GM12891 (cell line): Measurements from ENCODE around the gene TELO2. TPM values are rescaled to one million over a fixed set of nuclear protein-coding genes. Genes with fewer than 3 reads are reported as not detected.

Experiments used
- DNase-seq: peaks from one replicate; pipeline ENCODE4 v3.0.0; 2011; ENCODE audit warnings: low spot score; ENCODE audit not compliant: insufficient read length
- FAIRE-seq: peaks from 2 replicates; lab custom pipeline; 2011; peaks lifted over from hg19 to GRCh38; lab: Jason Lieb, UNC
- PAX5 ChIP-seq: IDR thresholded peaks from 2 replicates; pipeline ENCODE4 v1.6.1; 2011; ENCODE audit warnings: low read length, moderate library complexity, mild to moderate bottlenecking; ENCODE audit not compliant: insufficient read depth, severe bottlenecking
- POLR2A ChIP-seq: IDR thresholded peaks from 2 replicates; pipeline ENCODE4 v1.6.1; 2011; ENCODE audit warnings: low read depth, low read length, control low read depth
- POLR2AphosphoS5 ChIP-seq: IDR thresholded peaks from 2 replicates; pipeline ENCODE4 v1.6.1; 2011; ENCODE audit warnings: low read depth, low read length, control low read depth
- POU2F2 ChIP-seq: IDR thresholded peaks from 2 replicates; pipeline ENCODE4 v1.6.1; 2011; ENCODE audit warnings: low read depth, mild to moderate bottlenecking, control low read depth, low read length, moderate library complexity
- SPI1 ChIP-seq: IDR thresholded peaks from 2 replicates; pipeline ENCODE4 v1.6.1; 2011; ENCODE audit warnings: low read depth, low read length, control low read depth
- TAF1 ChIP-seq: IDR thresholded peaks from 2 replicates; pipeline ENCODE4 v1.6.1; 2011; ENCODE audit warnings: low read depth, low read length, control low read depth
- polyA plus RNA-seq: library from polyadenylated mRNA; unstranded; fragments of >200 nt; gene quantifications from one replicate; pipeline ENCODE4 v1.2.1, GENCODE V29; 2012; ENCODE audit warnings: low read depth, missing spikeins, inconsistent platforms; ENCODE audit not compliant: missing spikeins

Gene TELO2
- 22.3 TPM for polyA plus RNA-seq

DNA sequence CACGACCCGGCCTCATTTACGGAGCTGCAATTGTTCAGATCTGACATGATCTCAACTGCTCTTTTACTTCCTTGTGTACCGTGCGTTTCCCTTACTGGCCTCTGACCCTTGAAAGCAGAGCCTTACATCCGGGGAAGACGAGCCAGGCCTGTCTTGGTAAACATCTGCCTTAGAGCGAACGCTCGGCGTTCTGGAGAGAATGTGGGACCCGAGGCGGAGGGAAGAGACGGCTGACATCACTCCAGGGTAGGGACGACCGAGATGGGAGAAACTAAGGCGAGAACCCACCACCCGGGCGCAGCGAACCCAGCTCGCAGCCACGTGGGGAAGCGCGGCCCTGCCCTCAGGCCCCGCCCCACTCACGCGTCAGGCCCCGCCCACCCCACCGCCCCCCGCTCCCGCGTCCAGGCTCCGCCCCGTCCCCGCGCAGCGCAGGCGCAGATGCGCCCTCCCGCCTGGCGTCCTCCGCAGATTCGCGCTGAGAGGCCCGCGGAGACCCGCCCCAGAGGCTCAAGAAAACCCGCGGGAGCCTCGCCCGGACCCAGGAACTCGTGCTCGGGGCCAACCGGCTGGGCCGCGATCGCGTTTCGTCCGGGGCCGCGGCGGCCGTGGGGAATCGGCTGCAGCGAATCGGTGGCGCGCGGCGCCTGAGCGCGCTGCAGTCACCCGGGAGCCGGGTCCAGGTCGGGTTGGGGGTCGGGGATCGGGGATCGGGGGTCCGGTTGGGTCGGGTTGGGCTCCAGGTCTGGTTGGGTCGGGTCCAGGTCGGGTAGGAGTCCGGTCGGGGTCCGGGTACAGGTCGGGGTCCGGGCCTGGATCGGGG is at the start of gene TELO2:
TELO2 (plus strand) TSS at position 438 of the 823 bp plus-strand sequence. CDS start 922 bp downstream, outside the sequence.
- FAIRE-seq (peak; percentile 97), DNase-seq (peak; percentile 97)
- TF ChIP-seq TAF1: peak; percentile 52; the same call in 1 of the 2 replicates
- TF ChIP-seq PAX5: no peak
- TF ChIP-seq POLR2A: peak; percentile 62
- no peak for TF ChIP-seq POU2F2
- no peak for TF ChIP-seq SPI1
- peak; percentile 26; the same call in 1 of the 2 replicates for TF ChIP-seq POLR2AphosphoS5

DNA sequence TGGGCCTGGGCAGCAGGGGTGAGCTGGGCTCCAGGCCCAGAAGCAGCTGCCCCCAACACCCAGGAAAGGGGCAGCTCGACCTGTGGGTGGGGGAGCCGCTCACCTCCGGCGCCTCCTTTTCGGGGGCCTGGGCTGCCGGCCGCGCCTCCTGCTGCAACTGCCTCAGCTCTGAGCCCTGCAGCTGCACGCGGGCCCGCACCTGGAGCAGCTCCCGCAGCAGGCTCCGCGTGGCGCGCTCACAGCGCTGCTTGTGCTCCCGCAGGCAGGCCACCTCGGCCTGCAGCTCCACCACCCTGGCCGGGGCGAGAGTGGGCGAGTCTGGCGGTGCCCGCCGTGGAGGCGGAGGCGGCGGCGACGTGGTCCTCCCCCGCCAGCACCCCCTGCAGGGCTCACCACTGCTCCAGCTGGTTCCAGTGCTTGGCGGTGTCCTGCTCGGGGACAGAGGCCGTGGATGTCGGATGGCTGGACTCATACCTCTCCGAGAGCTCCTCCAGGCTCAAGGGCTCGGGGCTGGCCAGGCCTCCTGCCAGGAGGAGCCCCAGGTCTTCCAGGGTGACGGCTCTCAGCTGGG is 49.7 kb upstream of the TELO2 start:
- no peak for FAIRE-seq
- TF ChIP-seq SPI1 (no peak), PAX5 (no peak), TAF1 (no peak), POLR2A (no peak), POU2F2 (no peak), POLR2AphosphoS5 (no peak)
- DNase-seq: no peak

DNA sequence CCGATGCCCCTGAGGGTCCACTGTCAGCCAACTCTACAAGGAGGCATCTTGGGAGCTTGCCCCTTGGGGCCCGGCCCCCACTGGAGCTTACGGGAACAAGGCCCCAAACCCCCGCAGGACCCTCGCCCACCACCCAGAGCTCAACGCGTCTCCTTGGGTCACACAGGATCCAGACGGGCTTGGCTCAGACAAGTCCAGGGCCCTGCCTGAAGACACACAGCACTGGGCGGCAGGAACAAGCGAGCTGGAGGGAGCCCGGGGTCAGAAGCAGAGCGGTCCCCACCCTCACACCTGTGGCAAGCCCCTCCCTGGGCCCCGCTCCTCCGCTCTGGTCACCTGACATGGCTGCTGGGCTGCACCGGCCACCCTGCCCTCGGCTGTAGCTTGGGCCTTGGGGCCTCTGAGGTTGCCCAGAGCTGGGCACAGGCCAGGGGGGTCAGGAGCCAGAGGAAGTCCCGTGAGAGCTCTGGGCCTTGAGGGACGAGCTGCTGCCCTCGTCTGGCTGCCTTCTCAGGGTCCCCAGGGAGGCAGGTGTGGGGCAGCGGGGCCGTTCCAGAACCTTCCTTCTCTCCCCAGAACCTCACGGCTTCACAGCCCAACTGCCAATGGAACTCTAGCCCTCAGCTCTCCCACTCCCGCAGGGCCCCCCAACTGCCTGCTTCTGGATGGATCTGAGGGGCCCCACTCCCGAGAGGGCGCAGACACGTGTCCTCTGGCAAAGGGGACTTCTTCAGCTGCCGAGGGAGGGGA is 49.0 kb upstream of the TELO2 start, which contains the start of gene CCDC154:
CCDC154 (minus strand) TSS at position 577 of the 750 bp plus-strand sequence; CDS start at position 343, 234 bp downstream.
- FAIRE-seq (no peak), DNase-seq (no peak)
- TF ChIP-seq POU2F2 (no peak), POLR2AphosphoS5 (no peak), PAX5 (no peak), TAF1 (no peak), SPI1 (no peak), POLR2A (no peak)

DNA sequence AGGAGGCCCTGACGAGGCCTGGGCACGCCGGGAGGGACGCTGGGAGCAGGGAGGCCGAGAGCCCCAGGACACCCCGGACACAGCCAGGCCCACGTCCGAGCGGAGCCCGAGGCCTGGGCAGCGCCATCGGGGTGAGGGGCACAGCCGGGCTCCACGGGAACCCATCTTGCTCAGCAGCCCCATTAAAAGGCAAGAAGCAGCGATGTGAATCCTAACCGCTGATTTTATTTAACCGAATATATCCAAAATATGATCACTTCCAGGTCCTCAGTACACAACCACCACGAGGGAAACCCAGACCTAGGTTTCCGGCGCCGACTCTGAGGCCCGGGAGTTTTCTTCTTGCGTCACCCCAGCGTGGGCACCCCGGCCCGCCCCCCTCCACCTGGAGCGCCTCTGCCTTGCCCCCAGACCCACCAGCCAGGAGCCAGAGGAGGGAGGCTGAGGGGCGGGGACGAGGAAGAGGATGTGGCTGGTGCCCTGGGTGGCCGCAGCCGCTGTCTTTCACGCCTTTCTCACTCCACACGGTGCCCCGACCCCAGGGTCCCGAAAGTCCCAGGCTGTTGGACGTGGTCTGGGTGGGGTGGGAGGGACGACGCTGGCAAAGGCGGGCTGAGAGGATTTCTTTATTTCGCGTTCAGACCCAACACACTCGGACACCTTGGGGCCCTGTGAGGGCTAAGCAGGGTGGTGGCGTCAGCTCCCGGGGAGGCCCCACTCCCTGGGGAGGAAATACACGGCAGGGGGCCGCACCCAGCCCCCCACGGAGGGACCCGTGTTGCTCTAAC is 48.2 kb upstream of the TELO2 start:
- no peak for DNase-seq
- no peak for FAIRE-seq
- TF ChIP-seq TAF1: no peak
- TF ChIP-seq POLR2A: no peak
- TF ChIP-seq PAX5: no peak
- TF ChIP-seq POLR2AphosphoS5: no peak
- TF ChIP-seq SPI1: no peak
- no peak for TF ChIP-seq POU2F2

DNA sequence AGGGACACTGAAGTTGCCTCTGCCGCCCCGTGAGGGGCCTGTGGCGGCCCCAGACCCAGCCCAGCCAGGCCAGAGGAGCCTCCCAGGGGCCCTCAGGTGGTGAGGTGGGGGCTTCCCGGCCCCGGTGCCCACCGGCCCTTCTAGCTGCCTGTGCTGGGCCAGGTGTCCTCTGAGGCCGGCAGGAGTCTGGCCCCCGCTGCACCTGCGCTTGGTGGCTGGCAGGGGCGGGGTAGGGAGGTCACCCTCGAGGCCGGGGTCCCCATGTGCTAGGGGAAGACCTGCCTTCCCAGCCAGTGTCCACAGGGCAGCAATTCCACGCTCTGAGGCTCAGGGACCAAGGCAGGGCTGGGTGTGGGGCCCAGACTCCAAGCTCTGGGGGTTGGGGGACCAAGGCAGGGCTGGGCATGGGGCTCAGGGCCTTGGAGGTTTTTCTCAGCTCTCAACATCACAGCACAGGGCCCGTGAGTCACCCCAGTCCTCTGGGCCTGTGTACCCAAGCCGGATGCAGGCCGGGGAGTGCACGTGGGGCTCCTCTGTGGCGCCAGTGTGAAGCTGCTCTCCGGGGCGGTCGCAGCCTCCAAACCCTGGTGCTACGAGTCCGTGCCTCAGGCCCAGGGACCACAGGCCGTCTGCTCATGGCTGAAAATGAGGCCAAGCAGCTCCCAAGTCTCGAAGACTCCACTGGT is 47.5 kb upstream of the TELO2 start:
- FAIRE-seq (no peak), DNase-seq (no peak)
- TF ChIP-seq POLR2A (no peak), SPI1 (no peak), POU2F2 (no peak), PAX5 (no peak), TAF1 (no peak), POLR2AphosphoS5 (no peak)

DNA sequence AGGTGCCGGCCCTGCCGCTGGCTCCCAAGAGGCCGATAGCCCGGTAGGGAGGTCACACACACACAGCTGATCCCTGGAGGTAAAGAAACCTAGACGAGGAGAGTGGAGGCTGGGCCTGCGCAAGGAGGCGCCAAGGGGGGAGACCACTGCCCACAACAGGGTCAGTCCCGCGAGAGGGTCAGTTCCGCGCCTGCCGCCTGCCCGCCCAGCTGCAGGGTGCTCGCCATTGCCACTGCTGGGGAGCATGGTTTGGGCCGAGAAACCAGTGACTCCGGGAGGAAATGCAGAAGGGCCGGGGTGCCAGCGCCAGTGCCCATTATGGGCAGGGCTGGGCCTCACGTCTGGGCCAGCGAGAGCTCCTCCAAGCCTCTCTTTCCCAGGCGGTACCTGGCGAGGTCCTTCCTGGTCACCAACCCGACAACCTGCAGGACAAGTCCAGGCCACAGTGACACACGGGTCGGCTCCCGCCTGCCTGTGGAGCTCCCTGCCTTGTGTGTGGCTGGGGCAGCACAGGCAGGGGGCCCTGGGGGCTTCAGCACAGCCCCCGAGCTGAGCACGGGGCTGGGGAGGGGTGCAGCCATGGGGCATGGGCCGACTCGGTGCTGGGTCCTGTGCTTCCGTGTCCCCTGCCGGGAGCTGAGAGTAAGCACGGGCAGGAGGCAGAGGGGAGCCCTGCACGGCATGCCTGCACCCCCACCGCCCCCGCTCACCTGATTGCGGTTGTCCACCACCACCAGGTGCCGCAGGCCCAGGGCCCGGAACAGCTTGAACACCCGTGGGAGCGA is 46.7 kb upstream of the TELO2 start:
- FAIRE-seq: no peak

DNA sequence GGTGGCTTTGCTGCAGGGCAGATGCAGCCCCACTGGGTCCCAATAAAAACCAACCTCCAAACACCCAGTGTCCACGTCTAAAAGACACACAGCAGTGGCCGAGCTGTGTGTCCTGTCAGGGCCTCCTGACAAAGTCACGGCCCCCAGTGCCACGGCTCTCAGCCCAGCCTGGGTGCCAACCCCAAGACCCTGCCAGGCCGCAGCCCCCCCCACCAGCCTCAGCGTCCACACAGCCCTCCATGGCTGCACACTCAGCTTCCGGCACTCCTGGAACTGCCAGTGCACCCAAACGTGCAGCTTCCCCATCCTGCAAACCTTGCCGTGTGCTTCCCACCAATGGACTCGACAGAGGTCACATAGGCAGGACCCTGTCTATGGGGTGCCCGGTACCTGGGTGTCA is 45.2 kb upstream of the TELO2 start:
- DNase-seq (no peak), FAIRE-seq (no peak)
- no peak for TF ChIP-seq POU2F2
- no peak for TF ChIP-seq TAF1
- TF ChIP-seq SPI1: no peak
- no peak for TF ChIP-seq POLR2A
- no peak for TF ChIP-seq PAX5
- TF ChIP-seq POLR2AphosphoS5: no peak

More for the DNA sequence above, 46.7 kb upstream of the TELO2 start:
- DNase-seq: no peak
- TF ChIP-seq SPI1 (no peak), TAF1 (no peak), POLR2A (no peak), PAX5 (no peak), POLR2AphosphoS5 (no peak), POU2F2 (no peak)
